HCT116 (cell line): ENCODE data around the gene KCNK18.

Experiments used
- ELF1 ChIP-seq: IDR thresholded peaks from 2 replicates; pipeline ENCODE4 v1.6.1; 2012; ENCODE audit warnings: low read depth, borderline replicate concordance
- EZH2 ChIP-seq: fragments of 200-600 bp; sonication (generic); IDR thresholded peaks from 2 replicates; pipeline ENCODE4 v1.6.1; 2017; ENCODE audit warnings: antibody characterized with exemption, mixed run types
- POLR2A ChIP-seq: IDR thresholded peaks from 2 replicates; pipeline ENCODE4 v1.7.0; 2011; ENCODE audit warnings: borderline replicate concordance; ENCODE audit not compliant: insufficient read depth, insufficient read length; ENCODE audit errors: extremely low read depth
- POLR2AphosphoS5 ChIP-seq: IDR thresholded peaks from 2 replicates; pipeline ENCODE4 v1.6.1; 2011; ENCODE audit warnings: mild to moderate bottlenecking, low read depth, low read length, moderate library complexity
- RAD21 ChIP-seq: IDR thresholded peaks from 2 replicates; pipeline ENCODE4 v1.6.1; 2012; ENCODE audit warnings: low read depth, mild to moderate bottlenecking
- SIN3A ChIP-seq: IDR thresholded peaks from 2 replicates; pipeline ENCODE4 v1.6.1; 2012; ENCODE audit warnings: low read depth
- SP1 ChIP-seq: IDR thresholded peaks from 2 replicates; pipeline ENCODE4 v1.6.1; 2012; ENCODE audit warnings: low read depth
- YY1 ChIP-seq: IDR thresholded peaks from 2 replicates; pipeline ENCODE4 v1.6.1; 2011; ENCODE audit warnings: low read length, low read depth, moderate library complexity, mild to moderate bottlenecking; ENCODE audit not compliant: insufficient replicate concordance; ENCODE audit errors: extremely low read depth
- TF ChIP-seq, protein P1 (sequence below): IDR thresholded peaks from 2 replicates; pipeline ENCODE4 v1.6.1; 2012; ENCODE audit warnings: low read depth
- TF ChIP-seq, protein P2 (sequence below): IDR thresholded peaks from 2 replicates; pipeline ENCODE4 v1.6.1; 2012
- TF ChIP-seq, protein P3 (sequence below), 3 experiments: fragments of 200-600 bp in 1 of 3; sonication (generic) in 1 of 3; IDR thresholded peaks in 2 of 3; conservative IDR thresholded peaks in 1 of 3; 2 replicates each; pipeline ENCODE4 v1.5.1; 2012 to 2017; ENCODE audit warnings: low read depth in 2 of 3, low read length in 2 of 3, antibody characterized with exemption in 1 of 3, borderline replicate concordance in 1 of 3, control low read depth in 1 of 3, mild to moderate bottlenecking in 1 of 3, mixed read lengths in 1 of 3, mixed run types in 1 of 3, moderate library complexity in 1 of 3; ENCODE audit not compliant: insufficient read depth in 1 of 3
- TF ChIP-seq, protein P4 (sequence below): IDR thresholded peaks from 2 replicates; pipeline ENCODE4 v1.6.1; 2012

DNA sequence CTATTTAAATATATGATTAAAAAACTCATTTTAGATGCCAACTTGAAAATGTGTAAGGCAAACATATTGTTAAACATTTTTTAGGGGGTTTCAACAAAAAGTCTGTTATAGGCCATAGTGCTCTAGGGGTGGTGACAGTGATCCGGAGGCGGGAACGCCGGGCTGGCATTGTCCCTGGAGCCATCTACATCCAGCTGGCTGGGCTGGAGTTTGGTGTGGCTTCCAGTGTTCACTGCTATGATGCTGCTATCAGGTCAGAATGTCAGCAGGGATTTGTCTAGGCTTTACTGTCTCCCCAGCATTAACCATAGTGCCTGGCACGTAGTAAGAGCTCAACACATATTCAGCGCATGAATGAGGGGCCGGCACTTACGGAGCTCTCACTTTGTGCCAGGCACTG lies 41.8 kb downstream of the KCNK18 start:
- TF ChIP-seq, protein P1, sequence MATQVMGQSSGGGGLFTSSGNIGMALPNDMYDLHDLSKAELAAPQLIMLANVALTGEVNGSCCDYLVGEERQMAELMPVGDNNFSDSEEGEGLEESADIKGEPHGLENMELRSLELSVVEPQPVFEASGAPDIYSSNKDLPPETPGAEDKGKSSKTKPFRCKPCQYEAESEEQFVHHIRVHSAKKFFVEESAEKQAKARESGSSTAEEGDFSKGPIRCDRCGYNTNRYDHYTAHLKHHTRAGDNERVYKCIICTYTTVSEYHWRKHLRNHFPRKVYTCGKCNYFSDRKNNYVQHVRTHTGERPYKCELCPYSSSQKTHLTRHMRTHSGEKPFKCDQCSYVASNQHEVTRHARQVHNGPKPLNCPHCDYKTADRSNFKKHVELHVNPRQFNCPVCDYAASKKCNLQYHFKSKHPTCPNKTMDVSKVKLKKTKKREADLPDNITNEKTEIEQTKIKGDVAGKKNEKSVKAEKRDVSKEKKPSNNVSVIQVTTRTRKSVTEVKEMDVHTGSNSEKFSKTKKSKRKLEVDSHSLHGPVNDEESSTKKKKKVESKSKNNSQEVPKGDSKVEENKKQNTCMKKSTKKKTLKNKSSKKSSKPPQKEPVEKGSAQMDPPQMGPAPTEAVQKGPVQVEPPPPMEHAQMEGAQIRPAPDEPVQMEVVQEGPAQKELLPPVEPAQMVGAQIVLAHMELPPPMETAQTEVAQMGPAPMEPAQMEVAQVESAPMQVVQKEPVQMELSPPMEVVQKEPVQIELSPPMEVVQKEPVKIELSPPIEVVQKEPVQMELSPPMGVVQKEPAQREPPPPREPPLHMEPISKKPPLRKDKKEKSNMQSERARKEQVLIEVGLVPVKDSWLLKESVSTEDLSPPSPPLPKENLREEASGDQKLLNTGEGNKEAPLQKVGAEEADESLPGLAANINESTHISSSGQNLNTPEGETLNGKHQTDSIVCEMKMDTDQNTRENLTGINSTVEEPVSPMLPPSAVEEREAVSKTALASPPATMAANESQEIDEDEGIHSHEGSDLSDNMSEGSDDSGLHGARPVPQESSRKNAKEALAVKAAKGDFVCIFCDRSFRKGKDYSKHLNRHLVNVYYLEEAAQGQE = no peak
- TF ChIP-seq, protein P2, sequence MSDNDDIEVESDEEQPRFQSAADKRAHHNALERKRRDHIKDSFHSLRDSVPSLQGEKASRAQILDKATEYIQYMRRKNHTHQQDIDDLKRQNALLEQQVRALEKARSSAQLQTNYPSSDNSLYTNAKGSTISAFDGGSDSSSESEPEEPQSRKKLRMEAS = no peak
- TF ChIP-seq, protein P3, sequence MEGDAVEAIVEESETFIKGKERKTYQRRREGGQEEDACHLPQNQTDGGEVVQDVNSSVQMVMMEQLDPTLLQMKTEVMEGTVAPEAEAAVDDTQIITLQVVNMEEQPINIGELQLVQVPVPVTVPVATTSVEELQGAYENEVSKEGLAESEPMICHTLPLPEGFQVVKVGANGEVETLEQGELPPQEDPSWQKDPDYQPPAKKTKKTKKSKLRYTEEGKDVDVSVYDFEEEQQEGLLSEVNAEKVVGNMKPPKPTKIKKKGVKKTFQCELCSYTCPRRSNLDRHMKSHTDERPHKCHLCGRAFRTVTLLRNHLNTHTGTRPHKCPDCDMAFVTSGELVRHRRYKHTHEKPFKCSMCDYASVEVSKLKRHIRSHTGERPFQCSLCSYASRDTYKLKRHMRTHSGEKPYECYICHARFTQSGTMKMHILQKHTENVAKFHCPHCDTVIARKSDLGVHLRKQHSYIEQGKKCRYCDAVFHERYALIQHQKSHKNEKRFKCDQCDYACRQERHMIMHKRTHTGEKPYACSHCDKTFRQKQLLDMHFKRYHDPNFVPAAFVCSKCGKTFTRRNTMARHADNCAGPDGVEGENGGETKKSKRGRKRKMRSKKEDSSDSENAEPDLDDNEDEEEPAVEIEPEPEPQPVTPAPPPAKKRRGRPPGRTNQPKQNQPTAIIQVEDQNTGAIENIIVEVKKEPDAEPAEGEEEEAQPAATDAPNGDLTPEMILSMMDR (IDR thresholded peaks at IDR 0.05 in 2 of 3, conservative IDR thresholded peaks at IDR 0.05 in 1 of 3; ENCODE audit: borderline replicate concordance in 1 of 3, insufficient read depth in 1 of 3, low read depth in 2 of 3, low read length in 2 of 3) = no peak
- TF ChIP-seq EZH2 = no peak
- no peak for TF ChIP-seq SIN3A
- TF ChIP-seq POLR2AphosphoS5 = no peak
- TF ChIP-seq RAD21 = no peak
- no peak for TF ChIP-seq POLR2A
- no peak for TF ChIP-seq YY1
- TF ChIP-seq SP1 = no peak
- TF ChIP-seq ELF1 = no peak
- TF ChIP-seq, protein P4, sequence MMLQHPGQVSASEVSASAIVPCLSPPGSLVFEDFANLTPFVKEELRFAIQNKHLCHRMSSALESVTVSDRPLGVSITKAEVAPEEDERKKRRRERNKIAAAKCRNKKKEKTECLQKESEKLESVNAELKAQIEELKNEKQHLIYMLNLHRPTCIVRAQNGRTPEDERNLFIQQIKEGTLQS = no peak
